Measurements from ENCODE around the gene TBX10.
"Not testable (repeated sequence)": the region's sequence is repeated elsewhere in the genome, so short reads cannot be mapped to it uniquely, and the experiment has no call there.

The TBX10 gene

GRCh38 chr11:67640758-67641337, 1.3 kb upstream of the TBX10 start:
- ChIA-PET POLR2A (ENCODE audit: low non-redundant PET) (no interaction called here), CTCF (no interaction called here)
- no peak overlapping the region for H3K27ac ChIP-seq
- DNase-seq (ENCODE audit: low spot score): no peak
- TF ChIP-seq CTCF (conservative IDR thresholded peaks at IDR 0.05; ENCODE audit: low read depth): no peak

- peak; percentile 12 for DNase-seq (ENCODE audit: low spot score)
- POLR2A ChIA-PET (ENCODE audit: low non-redundant PET): no interaction called here
- H3K27ac ChIP-seq: no peak overlapping the region
- CTCF ChIA-PET: interaction anchor here (0.7 kb wide), 1 partner anchor 26 kb away, joined by 4 read pairs; no protein-coding TSS in a partner anchor
- TF ChIP-seq CTCF (conservative IDR thresholded peaks at IDR 0.05; ENCODE audit: low read depth): peak; percentile 54
These were observed 626 bp upstream of the TBX10 start for GRCh38 chr11:67640021-67640757.

GRCh38 chr11:67638535-67639437, 777 bp downstream of the TBX10 start:
- CTCF ChIA-PET: interaction anchor here (1.1 kb wide), 1 partner anchor 23 kb away, joined by 4 read pairs; no protein-coding TSS in a partner anchor
- no peak overlapping the region for H3K27ac ChIP-seq
- TF ChIP-seq CTCF (conservative IDR thresholded peaks at IDR 0.05; ENCODE audit: low read depth): no peak
- no peak for DNase-seq (ENCODE audit: low spot score)
- POLR2A ChIA-PET (ENCODE audit: low non-redundant PET): no interaction called here

DNA sequence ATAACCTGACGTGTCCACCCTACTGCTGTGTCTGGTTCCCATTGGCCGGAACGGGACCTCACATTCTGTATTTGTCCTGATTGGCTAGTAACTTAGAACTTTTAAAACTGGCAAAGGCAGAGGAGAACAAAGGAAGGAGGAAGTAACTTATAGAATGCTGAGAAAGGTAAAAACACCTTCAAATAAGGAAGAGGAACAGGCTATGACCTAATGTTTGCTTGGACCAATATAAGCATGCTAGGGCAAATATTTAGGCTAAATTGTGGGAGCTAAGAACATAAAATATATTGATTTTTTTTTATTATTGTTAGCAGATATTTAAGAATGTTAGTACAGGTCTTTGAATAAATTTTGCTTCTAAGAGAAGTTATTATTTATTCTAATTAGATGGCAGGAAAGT, 2.1 kb downstream of the TBX10 start:
- H3K27ac ChIP-seq; POLR2A ChIA-PET (ENCODE audit: low non-redundant PET); CTCF ChIA-PET; DNase-seq (ENCODE audit: low spot score): not testable (repeated sequence)

DNA sequence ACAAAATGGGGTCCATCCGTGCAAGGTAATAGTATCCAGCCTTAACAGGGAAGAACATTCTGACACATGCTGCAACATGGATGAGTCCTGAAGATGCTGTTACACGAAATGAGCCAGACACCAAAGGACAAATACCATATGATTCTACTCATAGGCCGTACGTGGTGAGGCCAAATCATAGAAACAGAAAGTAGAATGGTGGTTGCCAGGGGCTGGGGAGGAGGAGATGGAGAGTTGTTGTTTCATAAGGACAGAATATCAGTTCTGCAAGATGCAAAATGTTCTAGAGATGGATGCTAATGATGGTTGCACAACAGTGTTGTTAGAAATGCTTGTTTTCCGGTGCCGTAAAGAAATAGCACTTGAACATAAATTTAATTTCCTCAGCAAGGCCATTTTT, 2.6 kb downstream of the TBX10 start:
- DNase-seq (ENCODE audit: low spot score): no peak
- TF ChIP-seq CTCF (conservative IDR thresholded peaks at IDR 0.05; ENCODE audit: low read depth): no peak
- ChIA-PET POLR2A (ENCODE audit: low non-redundant PET) (no interaction called here), CTCF (no interaction called here)
- H3K27ac ChIP-seq: no peak overlapping the region

DNA sequence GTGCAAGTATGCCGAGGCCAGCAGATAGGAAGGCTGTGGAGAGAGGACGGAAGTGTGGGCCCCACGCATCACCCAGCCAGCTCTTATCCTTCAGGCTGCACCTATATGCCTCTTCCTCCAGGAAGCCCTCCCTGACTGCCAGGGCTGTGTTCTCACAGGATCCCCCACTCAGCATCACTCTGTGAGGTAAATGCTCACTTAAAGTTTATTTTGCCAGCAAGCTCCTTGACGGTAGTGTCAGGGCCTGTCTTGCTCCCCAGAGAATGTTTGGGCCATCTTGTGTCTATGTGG, 4.4 kb downstream of the TBX10 start:
- ChIA-PET CTCF (no interaction called here), POLR2A (ENCODE audit: low non-redundant PET) (no interaction called here)
- no peak overlapping the region for H3K27ac ChIP-seq
- TF ChIP-seq CTCF (conservative IDR thresholded peaks at IDR 0.05; ENCODE audit: low read depth): no peak
- no peak for DNase-seq (ENCODE audit: low spot score)

Data from RWPE1 (cell line).